Brain microvascular endothelial cell (primary cell): ENCODE data around the gene RNF222.
"Not testable (repeated sequence)": the region's sequence is repeated elsewhere in the genome, so short reads cannot be mapped to it uniquely, and the experiment has no call there.

Source experiments
- DNase-seq: peaks from one replicate; pipeline ENCODE4 v3.0.0-alpha.2; 2020
- H3K27ac ChIP-seq: fragments of 250-450 bp; sonication (Bioruptor Pico); 2 replicates; pipeline ENCODE4 v1.5.1; 2020; ENCODE audit warnings: mild to moderate bottlenecking, moderate library complexity
- H3K27me3 ChIP-seq: fragments of 250-450 bp; sonication (Bioruptor Pico); replicated peaks from 2 replicates; pipeline ENCODE4 v1.5.1; 2020; ENCODE audit warnings: mild to moderate bottlenecking
- H3K36me3 ChIP-seq: fragments of 250-450 bp; sonication (Bioruptor Pico); replicated peaks from 2 replicates; pipeline ENCODE4 v1.5.1; 2020; ENCODE audit warnings: mild to moderate bottlenecking
- H3K4me3 ChIP-seq: 2 replicates; pipeline ENCODE4 v1.5.1; 2011; ENCODE audit warnings: low read depth, mild to moderate bottlenecking, control low read depth, low read length, moderate library complexity
- CTCF ChIP-seq: IDR thresholded peaks from 2 replicates; pipeline ENCODE4 v1.5.1; 2011; ENCODE audit warnings: low read depth, mild to moderate bottlenecking, moderate library complexity, low read length, control low read depth, inconsistent platforms; ENCODE audit errors: missing control alignments
- in situ Hi-C: cut with HindIII; loops from 2 replicates; pipeline ENCODE4 v1.10.0; 2017; ENCODE audit warnings: low sequenced_read_pairs, low pct_ligation_motif_present

RNF222 gene

GRCh38 chr17:8376271-8377067 is 21.2 kb downstream of the RNF222 start, which contains the start of gene KRABD2:
KRABD2 (minus strand) TSS chr17:8376704.
- DNase-seq = peak; percentile 68
- Histone ChIP-seq H3K36me3 (peaks cover 48% of the 10 kb centered on the region), H3K27me3 (no peaks in the 10 kb centered on the region), H3K27ac (peak within 1 kb of the TSS; percentile 54), H3K4me3 (peak within 1 kb of the TSS; percentile 80)
- peak; percentile 71 for TF ChIP-seq CTCF
- in situ Hi-C loops = no loop called here

- TF ChIP-seq CTCF = no peak
- in situ Hi-C loops = no loop called here
- no peak for DNase-seq
- Histone ChIP-seq H3K27ac (peak overlapping the region; percentile 54), H3K27me3 (no peaks in the 10 kb centered on the region), H3K4me3 (peak overlapping the region; percentile 80), H3K36me3 (peaks cover 42% of the 10 kb centered on the region)
Observed at GRCh38 chr17:8375738-8376259, 21.8 kb downstream of the RNF222 start.

- H3K27ac ChIP-seq, H3K4me3 ChIP-seq, DNase-seq, in situ Hi-C loops, H3K27me3 ChIP-seq: not testable (repeated sequence)
- H3K36me3 ChIP-seq = peaks cover 26% of the 10 kb centered on the region
Observed at GRCh38 chr17:8373856-8374255, 23.8 kb downstream of the RNF222 start.

GRCh38 chr17:8372422-8372821 is 25.2 kb downstream of the RNF222 start:
- H3K4me3 ChIP-seq = no peak overlapping the region
- no peaks in the 10 kb centered on the region for H3K27me3 ChIP-seq
- H3K36me3 ChIP-seq = peaks cover 11% of the 10 kb centered on the region
- no peak for TF ChIP-seq CTCF
- no peak overlapping the region for H3K27ac ChIP-seq
- no peak for DNase-seq
- in situ Hi-C loops = no loop called here

GRCh38 chr17:8371786-8372185 is 25.8 kb downstream of the RNF222 start:
- DNase-seq = no peak
- Histone ChIP-seq H3K4me3 (no peak overlapping the region), H3K27ac (no peak overlapping the region), H3K36me3 (peaks cover 5% of the 10 kb centered on the region), H3K27me3 (no peaks in the 10 kb centered on the region)
- TF ChIP-seq CTCF = no peak
- in situ Hi-C loops = no loop called here

- H3K36me3 ChIP-seq = peaks cover 3% of the 10 kb centered on the region
Observed at GRCh38 chr17:8369944-8370343, 27.7 kb downstream of the RNF222 start.

More at GRCh38 chr17:8369944-8370343, 27.7 kb downstream of the RNF222 start:
- Histone ChIP-seq H3K27ac (no peak overlapping the region), H3K4me3 (no peak overlapping the region), H3K27me3 (no peaks in the 10 kb centered on the region)
- in situ Hi-C loops = no loop called here
- DNase-seq = no peak
- no peak for TF ChIP-seq CTCF
